ENCODE data around the gene DOK4. TPM values are rescaled to one million over a fixed set of nuclear protein-coding genes. Genes with fewer than 3 reads are reported as not detected.

The DOK4 gene
- polyA plus RNA-seq, 2 donors, result 27.6 to 33.7 TPM

- H3K4me1 ChIP-seq (ENCODE audit: control insufficient read depth in 2 of 2, insufficient read depth in 2 of 2, low read length in 1 of 2), result peaks cover 0 to 11% of the 10 kb centered on the region in 2 donors
- H3K9me3 ChIP-seq (ENCODE audit: control insufficient read depth in 2 of 2, insufficient read depth in 1 of 2, low read depth in 1 of 2, low read length in 1 of 2), result no peaks in the 10 kb centered on the region
- H3K36me3 ChIP-seq (ENCODE audit: control insufficient read depth in 2 of 2, insufficient read depth in 2 of 2, low read length in 1 of 2), result peaks cover 40 to 51% of the 10 kb centered on the region in 2 donors
- H3K27ac ChIP-seq (ENCODE audit: low read depth in 2 of 2, low read length in 1 of 2), result peak overlapping the region in 1 of 2 donors; percentile 2
- no peak overlapping the region for H3K4me3 ChIP-seq (ENCODE audit: low read depth in 1 of 2, low read length in 2 of 2)
- 57 to 65% methylated on average over 10 of the region's 10 CpGs for WGBS, 2 donors
- H3K27me3 ChIP-seq (ENCODE audit: control insufficient read depth in 1 of 2, insufficient read depth in 2 of 2, low read length in 2 of 2), result no peaks in the 10 kb centered on the region
Observed at GRCh38 chr16:57471852-57472664, 14.2 kb downstream of the DOK4 start.

GRCh38 chr16:57471209-57471608, 15.1 kb downstream of the DOK4 start:
- WGBS, 2 donors, result 96 to 100% methylated on average over 1 of the region's 1 CpG
- Histone ChIP-seq H3K4me3 (ENCODE audit: low read depth in 1 of 2, low read length in 2 of 2) (no peak overlapping the region), H3K9me3 (ENCODE audit: control insufficient read depth in 2 of 2, insufficient read depth in 1 of 2, low read depth in 1 of 2, low read length in 1 of 2) (no peaks in the 10 kb centered on the region), H3K36me3 (ENCODE audit: control insufficient read depth in 2 of 2, insufficient read depth in 2 of 2, low read length in 1 of 2) (peaks cover 43 to 55% of the 10 kb centered on the region in 2 donors), H3K4me1 (ENCODE audit: control insufficient read depth in 2 of 2, insufficient read depth in 2 of 2, low read length in 1 of 2) (peaks cover 0 to 11% of the 10 kb centered on the region in 2 donors), H3K27ac (ENCODE audit: low read depth in 2 of 2, low read length in 1 of 2) (no peak overlapping the region), H3K27me3 (ENCODE audit: control insufficient read depth in 1 of 2, insufficient read depth in 2 of 2, low read length in 2 of 2) (no peaks in the 10 kb centered on the region)

GRCh38 chr16:57470711-57471110, 15.6 kb downstream of the DOK4 start:
- 31 to 41% methylated on average over 6 of the region's 6 CpGs for WGBS, 2 donors

GRCh38 chr16:57469917-57470470, 16.3 kb downstream of the DOK4 start:
- Histone ChIP-seq H3K27ac (ENCODE audit: low read depth in 2 of 2, low read length in 1 of 2) (no peak overlapping the region), H3K4me1 (ENCODE audit: control insufficient read depth in 2 of 2, insufficient read depth in 2 of 2, low read length in 1 of 2) (peaks cover 0 to 7% of the 10 kb centered on the region in 2 donors), H3K4me3 (ENCODE audit: low read depth in 1 of 2, low read length in 2 of 2) (no peak overlapping the region), H3K9me3 (ENCODE audit: control insufficient read depth in 2 of 2, insufficient read depth in 1 of 2, low read depth in 1 of 2, low read length in 1 of 2) (no peaks in the 10 kb centered on the region), H3K27me3 (ENCODE audit: control insufficient read depth in 1 of 2, insufficient read depth in 2 of 2, low read length in 2 of 2) (no peaks in the 10 kb centered on the region), H3K36me3 (ENCODE audit: control insufficient read depth in 2 of 2, insufficient read depth in 2 of 2, low read length in 1 of 2) (peaks cover 46 to 59% of the 10 kb centered on the region in 2 donors)
- 55 to 71% methylated on average over 9 of the region's 9 CpGs for WGBS, 2 donors

More at GRCh38 chr16:57470711-57471110, 15.6 kb downstream of the DOK4 start:
- Histone ChIP-seq H3K4me3 (ENCODE audit: low read depth in 1 of 2, low read length in 2 of 2) (no peak overlapping the region), H3K27me3 (ENCODE audit: control insufficient read depth in 1 of 2, insufficient read depth in 2 of 2, low read length in 2 of 2) (no peaks in the 10 kb centered on the region), H3K4me1 (ENCODE audit: control insufficient read depth in 2 of 2, insufficient read depth in 2 of 2, low read length in 1 of 2) (peaks cover 0 to 7% of the 10 kb centered on the region in 2 donors), H3K36me3 (ENCODE audit: control insufficient read depth in 2 of 2, insufficient read depth in 2 of 2, low read length in 1 of 2) (peaks cover 46 to 58% of the 10 kb centered on the region in 2 donors), H3K9me3 (ENCODE audit: control insufficient read depth in 2 of 2, insufficient read depth in 1 of 2, low read depth in 1 of 2, low read length in 1 of 2) (no peaks in the 10 kb centered on the region), H3K27ac (ENCODE audit: low read depth in 2 of 2, low read length in 1 of 2) (no peak overlapping the region)

GRCh38 chr16:57469046-57469445, 17.2 kb downstream of the DOK4 start:
- Histone ChIP-seq H3K4me1 (ENCODE audit: control insufficient read depth in 2 of 2, insufficient read depth in 2 of 2, low read length in 1 of 2) (peaks cover 0 to 7% of the 10 kb centered on the region in 2 donors), H3K9me3 (ENCODE audit: control insufficient read depth in 2 of 2, insufficient read depth in 1 of 2, low read depth in 1 of 2, low read length in 1 of 2) (no peaks in the 10 kb centered on the region), H3K27me3 (ENCODE audit: control insufficient read depth in 1 of 2, insufficient read depth in 2 of 2, low read length in 2 of 2) (no peaks in the 10 kb centered on the region), H3K4me3 (ENCODE audit: low read depth in 1 of 2, low read length in 2 of 2) (no peak overlapping the region), H3K36me3 (ENCODE audit: control insufficient read depth in 2 of 2, insufficient read depth in 2 of 2, low read length in 1 of 2) (peaks cover 46 to 54% of the 10 kb centered on the region in 2 donors), H3K27ac (ENCODE audit: low read depth in 2 of 2, low read length in 1 of 2) (no peak overlapping the region)
- WGBS, 2 donors, result 89 to 93% methylated on average over 11 of the region's 11 CpGs

- peaks cover 46 to 47% of the 10 kb centered on the region in 2 donors for H3K36me3 ChIP-seq (ENCODE audit: control insufficient read depth in 2 of 2, insufficient read depth in 2 of 2, low read length in 1 of 2)
- H3K4me1 ChIP-seq (ENCODE audit: control insufficient read depth in 2 of 2, insufficient read depth in 2 of 2, low read length in 1 of 2), result peaks cover 2 to 7% of the 10 kb centered on the region in 2 donors
- H3K9me3 ChIP-seq (ENCODE audit: control insufficient read depth in 2 of 2, insufficient read depth in 1 of 2, low read depth in 1 of 2, low read length in 1 of 2), result no peaks in the 10 kb centered on the region
- H3K4me3 ChIP-seq (ENCODE audit: low read depth in 1 of 2, low read length in 2 of 2), result no peak overlapping the region
- H3K27me3 ChIP-seq (ENCODE audit: control insufficient read depth in 1 of 2, insufficient read depth in 2 of 2, low read length in 2 of 2), result no peaks in the 10 kb centered on the region
- H3K27ac ChIP-seq (ENCODE audit: low read depth in 2 of 2, low read length in 1 of 2), result no peak overlapping the region
- 81 to 88% methylated on average over 2 of the region's 2 CpGs for WGBS, 2 donors
Observed at GRCh38 chr16:57468346-57468745, 17.9 kb downstream of the DOK4 start.

GRCh38 chr16:57464523-57464922, 21.8 kb downstream of the DOK4 start:
- Histone ChIP-seq H3K4me1 (ENCODE audit: control insufficient read depth in 2 of 2, insufficient read depth in 2 of 2, low read length in 1 of 2) (peaks cover 2 to 3% of the 10 kb centered on the region in 2 donors), H3K4me3 (ENCODE audit: low read depth in 1 of 2, low read length in 2 of 2) (no peak overlapping the region), H3K9me3 (ENCODE audit: control insufficient read depth in 2 of 2, insufficient read depth in 1 of 2, low read depth in 1 of 2, low read length in 1 of 2) (no peaks in the 10 kb centered on the region), H3K36me3 (ENCODE audit: control insufficient read depth in 2 of 2, insufficient read depth in 2 of 2, low read length in 1 of 2) (peaks cover 19 to 31% of the 10 kb centered on the region in 2 donors), H3K27ac (ENCODE audit: low read depth in 2 of 2, low read length in 1 of 2) (no peak overlapping the region), H3K27me3 (ENCODE audit: control insufficient read depth in 1 of 2, insufficient read depth in 2 of 2, low read length in 2 of 2) (no peaks in the 10 kb centered on the region)
- WGBS, 2 donors, result 88 to 94% methylated on average over 2 of the region's 2 CpGs

- 0 to 1% methylated on average over 14 to 16 of the region's 16 CpGs for WGBS, 2 donors
- H3K36me3 ChIP-seq (ENCODE audit: control insufficient read depth in 2 of 2, insufficient read depth in 2 of 2, low read length in 1 of 2), result peaks cover 13 to 27% of the 10 kb centered on the region in 2 donors
Observed at GRCh38 chr16:57462978-57463362, 23.3 kb downstream of the DOK4 start.

GRCh38 chr16:57462209-57462977, 23.9 kb downstream of the DOK4 start, which contains the start of gene POLR2C:
POLR2C (plus strand) TSS chr16:57462679; CDS start chr16:57462725, 46 bp downstream.
- 1% methylated on average over 37 to 47 of the region's 47 CpGs for WGBS, 2 donors
- H3K36me3 ChIP-seq (ENCODE audit: control insufficient read depth in 2 of 2, insufficient read depth in 2 of 2, low read length in 1 of 2), result peaks cover 18 to 30% of the 10 kb centered on the region in 2 donors

More at GRCh38 chr16:57462978-57463362, 23.3 kb downstream of the DOK4 start:
- peak overlapping the region; percentile 33 to 44 for H3K27ac ChIP-seq (ENCODE audit: low read depth in 2 of 2, low read length in 1 of 2)
- H3K27me3 ChIP-seq (ENCODE audit: control insufficient read depth in 1 of 2, insufficient read depth in 2 of 2, low read length in 2 of 2), result no peaks in the 10 kb centered on the region
- peaks cover 2% of the 10 kb centered on the region in 2 donors for H3K4me1 ChIP-seq (ENCODE audit: control insufficient read depth in 2 of 2, insufficient read depth in 2 of 2, low read length in 1 of 2)
- H3K9me3 ChIP-seq (ENCODE audit: control insufficient read depth in 2 of 2, insufficient read depth in 1 of 2, low read depth in 1 of 2, low read length in 1 of 2), result no peaks in the 10 kb centered on the region
- H3K4me3 ChIP-seq (ENCODE audit: low read depth in 1 of 2, low read length in 2 of 2), result peak overlapping the region; percentile 83 to 96

More at GRCh38 chr16:57462209-57462977, 23.9 kb downstream of the DOK4 start, which contains the start of gene POLR2C:
- no peaks in the 10 kb centered on the region for H3K27me3 ChIP-seq (ENCODE audit: control insufficient read depth in 1 of 2, insufficient read depth in 2 of 2, low read length in 2 of 2)
- H3K27ac ChIP-seq (ENCODE audit: low read depth in 2 of 2, low read length in 1 of 2), result peak within 1 kb of the TSS; percentile 44 to 77
- peak within 1 kb of the TSS; percentile 83 to 96 for H3K4me3 ChIP-seq (ENCODE audit: low read depth in 1 of 2, low read length in 2 of 2)
- H3K4me1 ChIP-seq (ENCODE audit: control insufficient read depth in 2 of 2, insufficient read depth in 2 of 2, low read length in 1 of 2), result peaks cover 2% of the 10 kb centered on the region in 2 donors
- no peaks in the 10 kb centered on the region for H3K9me3 ChIP-seq (ENCODE audit: control insufficient read depth in 2 of 2, insufficient read depth in 1 of 2, low read depth in 1 of 2, low read length in 1 of 2)

Data from esophagus (tissue), 2 donors.